ENCODE measurements around the gene GNG8.

GNG8 gene

DNA sequence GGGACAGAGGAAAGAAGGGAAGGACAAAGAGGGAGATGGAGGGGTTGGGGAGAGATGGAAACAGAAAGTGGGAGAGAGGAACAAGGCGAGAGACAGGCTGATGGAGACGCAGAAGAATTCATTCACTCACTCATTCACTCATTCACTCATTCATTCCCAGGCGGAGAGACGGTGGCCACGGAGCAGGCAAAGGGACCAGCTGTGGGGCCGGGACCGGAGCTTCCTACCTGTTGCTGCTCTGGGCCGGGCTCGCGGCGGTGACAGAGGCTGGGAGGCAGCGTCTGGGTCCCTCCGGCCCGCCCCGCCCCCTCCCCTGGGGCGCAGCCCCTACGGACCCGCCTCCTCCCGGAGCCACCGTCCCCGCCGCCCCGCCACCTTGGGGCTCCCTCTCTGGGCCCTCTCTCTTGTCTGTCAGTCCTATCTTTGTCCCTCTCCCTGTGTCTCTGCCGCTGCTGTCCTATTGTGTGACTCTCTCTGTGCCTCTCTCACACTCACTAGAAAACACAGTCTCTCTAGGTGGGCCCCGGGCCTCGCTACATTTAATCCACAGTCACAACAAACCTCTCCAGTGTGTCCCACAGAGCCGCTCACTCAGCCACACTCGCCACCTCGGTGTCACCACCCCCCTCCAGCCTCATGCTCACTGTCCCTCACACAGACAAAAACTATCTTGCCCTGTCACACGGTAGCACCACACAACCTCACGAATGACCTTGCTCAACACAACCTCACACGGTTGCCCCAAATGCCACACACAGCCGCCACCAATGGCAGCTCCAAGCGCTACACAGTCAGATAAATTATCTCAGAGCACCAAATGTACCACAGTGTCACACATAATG lies at the start of gene GNG8:
Gene GNG8 (minus strand): TSS at position 283 of the 842 bp plus-strand sequence. CDS start 1,520 bp downstream, outside the sequence.
- no peak for FAIRE-seq
- DNase-seq (ENCODE audit: insufficient read length, low spot score) = no peak

DNA sequence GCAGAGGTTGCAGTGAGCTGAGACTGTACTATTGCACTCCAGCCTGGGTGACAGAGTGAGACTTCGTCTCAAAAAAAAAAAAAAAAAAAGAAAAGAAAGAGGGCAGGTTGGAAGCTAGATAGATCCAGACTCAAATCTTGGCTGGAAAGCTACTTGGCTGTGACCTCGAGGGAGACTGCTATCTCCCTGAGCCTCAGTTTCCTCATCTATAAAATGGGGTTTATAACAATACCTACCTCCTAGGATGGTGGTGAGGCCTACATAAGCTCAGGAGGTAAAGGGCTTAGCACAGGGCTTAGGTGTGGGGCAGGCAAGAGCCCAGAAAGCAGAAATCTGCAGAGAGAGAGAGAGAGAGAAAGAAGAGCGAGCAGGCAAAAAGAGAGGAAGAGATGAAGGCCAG lies 49.2 kb upstream of the GNG8 start:
- DNase-seq (ENCODE audit: insufficient read length, low spot score) (no peak), FAIRE-seq (no peak)

DNA sequence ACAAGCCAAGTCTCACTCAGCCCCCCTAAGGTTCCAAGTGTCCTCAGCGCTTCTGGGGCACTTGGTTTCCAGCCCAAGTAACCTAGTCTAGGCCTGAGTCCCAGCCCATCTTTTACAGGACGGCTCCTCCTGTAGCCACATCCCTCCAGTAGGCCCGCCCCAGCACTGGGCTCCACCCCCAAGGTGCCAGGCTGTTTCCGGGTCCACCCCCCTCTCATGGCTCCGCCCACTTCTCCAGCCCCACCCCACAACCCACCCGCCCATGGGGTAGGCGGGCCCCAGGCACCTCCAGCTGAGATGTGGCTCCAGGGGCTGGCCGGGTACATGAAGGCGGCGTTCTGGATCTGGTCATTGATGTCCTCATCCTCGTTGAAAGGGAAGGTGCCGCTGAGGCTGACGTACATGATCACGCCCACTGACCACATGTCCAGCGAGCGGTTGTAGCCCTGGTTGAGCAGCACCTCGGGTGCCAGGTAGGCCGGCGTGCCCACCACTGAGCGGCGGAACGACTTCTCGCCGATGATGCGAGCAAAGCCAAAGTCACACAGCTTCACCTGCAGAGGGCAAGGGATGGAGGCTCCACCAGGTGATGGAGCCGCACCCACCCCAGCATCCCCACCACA lies 42.2 kb upstream of the GNG8 start:
- FAIRE-seq = no peak
- DNase-seq (ENCODE audit: insufficient read length, low spot score) = no peak

DNA sequence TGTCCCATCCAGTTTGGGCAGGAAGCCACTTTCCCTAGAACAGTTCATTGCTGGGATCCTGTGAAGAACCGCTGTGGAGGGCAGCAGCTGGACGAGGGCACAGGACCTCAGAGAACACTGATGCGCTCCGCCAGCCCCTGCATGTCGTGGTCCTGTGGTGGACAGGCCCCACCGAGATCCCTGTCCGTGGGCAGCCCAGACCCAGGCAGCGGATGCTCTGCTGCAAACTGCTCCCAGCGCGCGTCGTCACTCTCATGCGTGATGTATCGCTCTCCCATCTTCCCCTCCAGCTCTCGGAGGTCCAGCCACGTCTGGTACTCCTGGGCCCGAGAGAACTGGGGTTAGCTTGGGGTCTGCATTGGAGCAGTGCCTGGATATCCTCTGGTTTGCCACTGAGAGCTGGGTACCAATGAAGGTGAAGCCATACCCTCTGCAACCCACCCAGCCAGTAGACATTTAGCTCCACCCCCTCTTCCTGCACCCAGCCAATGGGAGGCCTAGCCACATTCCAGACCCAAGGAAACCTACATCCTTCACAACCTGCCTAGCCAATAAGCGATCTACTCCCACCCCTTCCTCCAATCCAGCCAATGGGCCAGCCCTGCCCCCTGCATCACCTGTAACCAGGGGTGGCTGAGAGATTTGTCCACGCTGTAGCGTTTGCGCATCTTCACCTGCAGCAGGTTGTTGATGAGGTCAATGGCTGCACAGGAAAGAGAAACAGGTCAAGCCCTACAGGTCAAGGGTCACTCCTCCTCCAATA lies 38.6 kb upstream of the GNG8 start:
- no peak for DNase-seq (ENCODE audit: insufficient read length, low spot score)

DNA sequence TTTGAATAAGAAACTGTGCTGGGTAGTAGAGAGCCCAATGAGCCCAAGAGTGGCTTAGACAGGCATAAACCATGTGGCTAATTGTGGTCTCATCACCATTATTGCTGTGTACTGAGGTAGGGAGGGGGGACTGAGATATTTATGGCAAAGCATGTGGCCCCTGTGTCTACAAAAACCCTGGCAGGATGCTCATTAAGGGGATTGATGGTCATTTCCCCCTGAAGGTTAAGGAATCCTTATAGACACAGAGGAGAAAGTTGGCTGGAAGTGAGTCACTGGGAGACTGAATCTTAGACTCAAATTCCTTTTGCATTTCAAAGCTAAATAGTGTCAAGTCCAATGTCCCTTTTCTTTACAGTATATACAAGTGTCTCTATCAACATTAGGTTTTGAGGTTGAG lies 34.8 kb upstream of the GNG8 start:
- FAIRE-seq (peak; percentile 46), DNase-seq (ENCODE audit: insufficient read length, low spot score) (no peak)

More for the DNA sequence above, 38.6 kb upstream of the GNG8 start:
- no peak for FAIRE-seq

DNA sequence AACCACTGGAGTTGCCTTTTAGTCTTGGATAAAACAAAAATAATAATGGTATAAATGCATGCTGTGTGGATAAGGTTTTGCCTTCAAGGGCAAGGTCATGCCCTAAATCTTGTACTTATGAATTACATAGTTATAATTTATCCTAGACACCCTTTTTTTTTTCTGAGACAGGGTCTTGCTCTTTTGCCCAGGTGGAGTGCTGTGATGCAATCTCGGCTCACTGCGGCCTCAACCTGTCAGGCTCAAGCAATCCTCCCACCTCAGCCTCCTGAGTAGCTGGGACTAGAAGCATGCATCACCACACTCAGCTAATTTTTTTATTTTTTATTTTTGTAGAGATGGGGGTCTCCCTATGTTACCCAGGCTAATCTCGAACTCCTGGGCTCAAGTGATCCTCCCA lies 32.7 kb upstream of the GNG8 start:
- no peak for DNase-seq (ENCODE audit: insufficient read length, low spot score)
- FAIRE-seq = no peak

DNA sequence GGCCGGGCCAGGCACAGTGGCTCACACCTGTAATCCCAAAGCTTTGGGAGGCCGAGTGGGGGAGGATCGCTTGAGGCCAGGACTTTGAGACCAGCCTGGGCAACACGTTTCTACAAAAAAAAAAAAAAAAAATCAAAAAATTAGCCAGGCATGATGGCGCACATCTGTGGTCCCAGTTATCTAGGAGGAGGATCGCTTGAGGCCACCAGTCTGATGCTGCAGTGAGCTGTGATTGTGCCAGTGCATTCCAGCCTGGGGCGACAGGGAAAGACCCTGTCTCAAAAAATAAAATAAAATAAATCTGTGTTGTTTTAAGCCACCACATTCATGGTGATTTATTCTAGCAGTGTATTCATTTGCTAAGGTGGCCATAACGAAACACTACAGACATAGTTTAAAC lies 29.1 kb upstream of the GNG8 start:
- FAIRE-seq (no peak), DNase-seq (ENCODE audit: insufficient read length, low spot score) (no peak)

DNA sequence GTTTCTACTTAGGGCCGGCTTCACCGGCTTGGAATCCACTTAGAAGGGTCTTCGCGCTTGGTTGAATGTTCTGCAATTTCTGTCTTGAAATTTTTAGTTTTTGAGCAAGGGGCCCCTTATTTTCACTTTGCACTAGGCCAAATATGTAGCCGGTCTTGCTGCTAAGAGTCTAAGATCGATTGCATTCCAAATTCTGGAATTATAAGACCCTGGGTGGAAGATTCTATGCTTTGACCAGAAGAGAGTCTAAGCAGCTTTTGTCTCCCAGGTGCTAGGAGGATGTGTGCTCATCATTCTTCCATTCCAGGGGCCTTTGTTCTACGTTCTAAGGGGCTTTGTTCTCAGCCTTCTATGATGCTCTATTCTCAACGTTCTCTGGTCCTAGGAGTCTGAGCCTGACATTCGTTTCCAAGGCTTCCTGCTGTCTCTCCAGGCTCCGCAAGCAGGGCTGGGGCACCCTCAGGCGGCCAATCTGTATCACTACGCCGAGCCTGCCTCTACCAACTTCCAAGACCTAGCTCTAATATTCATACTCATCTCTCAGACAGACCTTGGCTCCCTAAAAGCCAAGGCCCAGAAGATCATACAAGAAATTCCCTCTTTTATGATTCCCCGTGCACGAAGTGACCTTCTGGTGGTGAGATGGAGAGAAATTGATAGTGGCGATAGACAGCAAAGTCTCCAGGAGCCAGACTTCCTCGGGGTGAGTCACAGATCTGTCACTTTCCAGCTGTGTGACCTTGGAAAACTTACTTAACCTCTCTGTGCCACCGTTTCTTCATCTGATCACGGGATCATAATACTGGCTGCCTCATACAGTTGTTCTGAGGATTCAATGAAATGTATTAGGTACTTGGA lies 26.0 kb upstream of the GNG8 start:
- FAIRE-seq (no peak), DNase-seq (ENCODE audit: insufficient read length, low spot score) (peak; percentile 83)

DNA sequence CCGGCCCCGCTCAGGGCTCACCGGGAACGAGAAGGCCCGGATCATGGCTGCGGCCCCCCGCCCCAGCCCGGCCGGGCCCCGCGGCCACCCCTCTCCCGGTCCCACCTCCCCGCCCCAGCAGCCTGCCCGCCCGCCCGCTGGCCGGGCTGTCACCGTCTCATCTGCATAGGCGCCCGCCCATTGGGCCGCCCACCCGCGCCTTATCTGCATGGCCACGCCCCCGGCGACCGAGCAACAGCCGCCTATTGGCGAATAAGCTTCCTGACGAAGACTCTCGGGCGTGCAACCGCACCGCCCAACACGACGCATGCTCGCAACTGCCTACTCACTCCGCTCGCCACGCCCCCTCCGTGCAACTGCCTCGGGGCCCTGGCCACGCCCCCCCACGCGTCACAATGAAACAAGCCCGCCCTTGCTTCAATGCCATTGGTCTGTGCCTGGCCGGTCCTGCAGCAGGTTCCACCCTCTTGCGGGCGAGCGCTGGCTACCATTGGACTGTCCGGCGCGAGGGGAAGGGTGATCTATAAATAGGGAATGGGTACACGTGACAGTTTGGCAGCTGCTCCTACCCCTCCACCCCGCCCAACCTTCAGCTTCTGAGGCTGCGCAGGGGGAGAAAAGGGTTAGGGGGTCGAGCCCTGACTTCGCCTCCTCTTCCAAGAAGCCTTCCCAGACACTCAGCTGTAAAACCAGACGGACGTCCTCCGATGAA lies 25.2 kb upstream of the GNG8 start, which contains the start of gene DACT3:
Gene DACT3 (minus strand): TSS at position 163 of the 712 bp plus-strand sequence. CDS start 118 bp downstream, at position 45.
- peak; percentile 99 for FAIRE-seq
- peak; percentile 98 for DNase-seq (ENCODE audit: insufficient read length, low spot score)

DNA sequence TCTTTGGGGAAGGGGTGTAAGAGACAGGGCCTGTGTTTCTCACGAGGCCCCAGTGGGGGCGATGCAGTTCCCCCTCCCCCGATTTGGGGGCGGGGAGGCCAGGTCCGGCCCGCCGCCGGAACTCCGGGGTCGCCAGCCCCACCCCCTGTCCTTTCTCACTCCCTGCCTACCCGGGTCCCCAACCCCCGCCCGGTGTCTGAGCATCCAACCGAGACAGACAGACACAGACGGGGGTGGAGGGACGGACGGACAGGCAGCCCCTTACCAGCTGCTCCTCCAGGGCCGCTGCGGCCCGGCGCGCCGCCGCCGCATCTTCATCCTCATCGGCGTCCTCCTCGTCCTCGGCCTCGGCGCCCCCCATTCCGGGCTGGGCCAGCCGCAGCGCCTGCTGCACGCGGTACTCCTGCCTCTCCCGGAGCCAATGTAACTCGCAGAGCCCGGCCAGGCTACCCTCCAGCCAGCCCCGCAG lies 24.6 kb upstream of the GNG8 start:
- FAIRE-seq (no peak), DNase-seq (ENCODE audit: insufficient read length, low spot score) (no peak)

DNA sequence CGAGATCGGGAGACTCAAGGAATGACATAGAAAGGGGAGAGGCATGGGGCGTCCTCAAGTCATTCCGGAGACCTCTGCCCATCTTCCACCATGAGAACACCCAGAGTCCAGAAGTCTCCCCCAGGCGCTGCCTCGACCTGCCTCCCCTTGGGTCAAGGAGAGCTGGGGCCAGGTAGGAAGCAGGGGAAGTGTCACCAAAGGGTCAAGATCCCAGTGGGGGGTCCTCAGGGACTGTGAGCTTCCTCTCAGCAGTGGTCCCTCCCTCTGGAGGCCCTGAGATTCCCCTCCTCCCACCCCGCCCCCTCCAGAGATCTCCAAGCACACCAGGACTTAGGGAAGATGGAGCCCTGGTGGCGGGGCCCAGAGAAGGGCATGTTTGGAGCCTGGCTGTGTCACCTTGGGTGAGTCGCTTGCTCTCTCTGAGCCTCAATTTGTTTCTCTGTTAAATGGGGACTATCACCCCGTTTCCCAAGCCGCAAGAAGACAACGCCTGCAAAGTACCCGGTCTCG lies 24.1 kb upstream of the GNG8 start:
- FAIRE-seq (no peak), DNase-seq (ENCODE audit: insufficient read length, low spot score) (no peak)

DNA sequence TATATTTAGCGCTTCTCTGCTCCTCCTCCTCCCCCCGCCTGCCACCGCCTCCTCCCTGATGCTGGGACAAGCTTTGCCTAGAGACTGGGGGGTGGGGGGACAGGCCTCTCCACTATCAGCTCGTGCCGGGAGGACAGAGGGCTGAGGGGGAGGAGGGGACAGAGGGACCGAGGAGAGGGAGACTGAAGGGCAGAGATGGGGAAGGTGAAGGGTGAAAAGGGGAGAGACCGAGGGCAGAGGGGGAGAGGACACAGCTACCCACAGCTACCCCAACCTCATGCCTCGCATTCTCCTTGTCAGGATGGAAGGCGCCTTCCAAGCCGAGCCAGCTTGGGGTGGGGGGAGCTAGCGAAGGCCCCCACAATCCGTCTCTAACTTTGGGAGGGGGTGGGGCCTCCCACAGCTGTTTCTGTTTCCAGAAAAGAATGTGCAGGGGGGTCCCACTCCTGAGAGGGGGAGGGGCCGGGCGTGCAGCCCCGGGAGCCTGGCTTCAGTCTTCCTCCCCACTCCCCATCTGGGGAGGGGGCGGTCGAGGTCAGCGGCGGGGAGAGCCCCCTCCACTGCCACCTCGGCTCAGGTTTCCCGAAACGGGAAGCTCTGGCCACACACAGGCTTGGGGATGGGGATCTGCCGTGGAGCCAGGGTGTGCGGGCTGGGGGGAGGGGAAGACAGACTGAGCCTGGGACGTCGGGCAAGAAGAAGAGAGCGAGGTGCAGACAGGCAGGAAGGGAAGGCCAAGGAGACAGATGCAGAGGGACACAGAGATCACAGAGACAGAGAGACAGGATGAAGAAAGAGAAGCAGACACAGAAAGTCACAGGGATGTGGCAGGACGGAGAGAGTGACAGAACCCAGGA lies 23.4 kb upstream of the GNG8 start:
- FAIRE-seq (no peak), DNase-seq (ENCODE audit: insufficient read length, low spot score) (no peak)

DNA sequence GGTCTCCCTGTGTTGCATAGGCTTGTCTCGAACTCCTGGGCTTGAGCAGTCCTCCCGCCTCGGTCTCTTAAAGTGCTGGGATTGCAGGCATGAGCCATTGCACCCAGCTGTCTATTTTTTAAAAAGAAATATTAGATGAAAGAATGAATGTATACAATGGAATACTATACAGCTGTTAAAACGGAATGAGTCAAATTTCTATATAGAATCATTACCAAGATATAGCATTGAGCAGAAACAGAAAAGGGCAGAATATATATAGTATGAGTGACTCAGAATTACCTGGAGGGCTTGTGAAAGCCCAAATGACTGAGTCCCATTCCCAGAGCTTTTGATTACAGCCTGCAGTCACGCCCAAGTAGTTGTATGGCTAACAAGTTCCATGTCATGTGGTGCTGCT lies 20.5 kb upstream of the GNG8 start:
- FAIRE-seq (no peak), DNase-seq (ENCODE audit: insufficient read length, low spot score) (no peak)

DNA sequence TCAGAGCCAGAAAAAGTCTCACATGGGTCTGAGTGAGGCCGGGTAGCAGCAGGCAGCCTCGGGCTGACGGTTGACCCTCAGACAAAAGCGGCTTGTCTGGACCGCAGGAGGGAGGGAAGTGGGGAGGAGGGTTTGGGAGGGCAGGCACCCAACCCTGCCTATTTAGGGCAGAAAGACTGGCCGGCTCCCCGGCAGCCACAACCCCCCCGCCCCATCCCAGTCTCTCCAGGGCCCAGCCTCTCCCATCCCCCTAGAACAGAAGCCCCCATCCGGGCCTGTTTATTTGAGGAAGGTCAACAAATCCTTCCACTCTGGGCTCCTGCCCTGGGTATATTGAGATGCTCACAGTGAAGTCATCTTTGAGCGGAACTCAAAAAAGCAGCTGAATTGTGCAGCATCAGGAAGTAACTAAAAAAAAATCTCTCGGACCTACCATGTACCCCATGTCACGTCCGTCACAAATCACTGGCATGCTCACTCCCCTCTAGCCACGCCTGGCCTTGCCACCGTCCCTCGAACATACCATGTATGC lies 18.7 kb upstream of the GNG8 start:
- no peak for DNase-seq (ENCODE audit: insufficient read length, low spot score)
- FAIRE-seq = no peak

DNA sequence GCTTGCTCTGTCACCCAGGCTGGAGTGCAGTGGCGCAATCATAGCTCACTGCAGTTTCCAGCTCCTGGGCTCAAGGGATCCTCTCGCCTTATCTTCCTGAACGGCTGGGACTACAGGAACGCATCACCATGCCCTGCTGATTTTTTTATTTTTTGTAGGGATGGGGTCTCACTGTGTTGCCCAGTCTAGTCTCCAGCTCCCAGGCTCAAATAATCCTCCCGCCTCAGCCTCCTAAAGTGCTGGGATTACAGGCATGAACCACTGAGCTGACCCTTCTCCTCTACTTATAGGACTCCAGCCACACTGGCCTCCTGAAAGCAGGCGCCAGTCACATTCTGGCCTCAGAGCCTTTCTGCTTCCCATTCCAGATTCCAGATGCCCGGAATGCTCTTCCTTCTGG lies 14.4 kb upstream of the GNG8 start:
- no peak for DNase-seq (ENCODE audit: insufficient read length, low spot score)
- FAIRE-seq = no peak

DNA sequence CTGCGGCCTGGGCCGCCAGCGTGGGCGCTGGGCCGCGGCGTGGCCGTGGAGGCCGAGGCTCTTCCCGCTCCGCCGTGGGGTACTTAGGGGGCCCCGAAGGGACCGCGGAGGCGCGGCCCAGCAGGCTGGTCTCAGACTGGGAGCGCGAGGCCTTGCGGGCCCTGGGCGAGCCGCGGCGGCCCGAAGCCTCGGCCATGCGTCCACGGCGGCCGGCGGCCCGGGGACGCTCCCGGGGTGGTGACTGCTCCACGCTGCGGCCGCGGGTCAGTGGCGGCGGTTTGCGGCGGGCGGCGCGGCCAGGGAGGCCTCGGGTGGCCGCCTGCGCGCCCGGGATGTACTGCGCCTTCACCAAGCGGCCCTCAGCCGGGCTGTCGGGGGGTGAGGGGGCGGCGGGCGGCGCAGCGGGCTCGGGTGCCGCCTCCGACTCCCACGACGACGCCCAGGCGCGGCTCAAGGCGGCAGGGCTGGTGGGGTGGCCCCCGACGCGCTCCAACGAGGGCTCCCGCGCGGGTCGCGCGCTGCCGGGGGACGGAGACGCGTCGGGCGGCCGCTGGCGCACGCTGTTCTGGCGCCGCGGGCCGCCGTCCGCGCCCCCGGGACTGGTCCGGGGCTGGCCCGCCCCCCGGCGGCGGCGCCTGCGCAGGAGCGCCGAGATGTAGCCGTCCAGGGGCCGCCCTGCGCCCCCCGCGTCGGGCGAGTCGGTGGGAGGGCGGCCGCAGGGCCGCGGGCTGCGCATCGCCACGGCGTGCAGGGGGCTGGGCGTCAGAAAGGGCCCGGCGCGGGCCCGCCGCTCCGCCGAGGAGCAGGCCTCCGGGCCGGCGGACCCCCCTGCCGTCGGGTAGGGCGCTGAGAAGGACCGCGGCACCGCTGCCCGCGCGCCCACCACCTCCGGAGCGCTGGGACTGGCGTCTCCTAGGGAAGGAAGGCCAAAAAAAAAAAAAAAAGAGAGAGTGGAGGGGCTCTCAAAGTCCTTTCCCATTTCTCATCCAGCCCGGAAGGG lies 13.3 kb upstream of the GNG8 start:
- DNase-seq (ENCODE audit: insufficient read length, low spot score) (no peak), FAIRE-seq (no peak)
